Measurements from ENCODE around the gene GRB10.
"Not testable (repeated sequence)": the region's sequence is repeated elsewhere in the genome, so short reads cannot be mapped to it uniquely, and the experiment has no call there.

The GRB10 gene

DNA sequence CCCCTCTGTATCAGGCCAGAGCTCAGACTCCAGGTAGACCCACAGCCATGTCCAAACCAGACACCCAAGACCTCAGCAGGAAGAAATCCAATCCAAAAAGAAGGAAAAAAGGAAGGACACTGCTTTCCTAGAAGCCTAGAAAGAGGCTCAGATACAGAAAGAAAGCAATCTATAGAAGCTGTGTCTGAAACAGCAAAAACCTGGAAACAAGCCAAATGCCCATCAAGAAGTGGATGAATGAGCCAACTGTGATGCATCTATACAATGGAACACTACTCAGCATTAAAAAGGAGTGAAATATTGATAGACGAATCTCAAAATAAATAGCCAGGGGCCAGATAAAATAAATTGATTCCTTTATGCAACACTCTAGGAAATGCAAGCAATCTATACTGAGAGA is 31.6 kb downstream of the GRB10 start:
- Histone ChIP-seq H3K4me3 (no peak overlapping the region), H3K27ac (no peak overlapping the region)

DNA sequence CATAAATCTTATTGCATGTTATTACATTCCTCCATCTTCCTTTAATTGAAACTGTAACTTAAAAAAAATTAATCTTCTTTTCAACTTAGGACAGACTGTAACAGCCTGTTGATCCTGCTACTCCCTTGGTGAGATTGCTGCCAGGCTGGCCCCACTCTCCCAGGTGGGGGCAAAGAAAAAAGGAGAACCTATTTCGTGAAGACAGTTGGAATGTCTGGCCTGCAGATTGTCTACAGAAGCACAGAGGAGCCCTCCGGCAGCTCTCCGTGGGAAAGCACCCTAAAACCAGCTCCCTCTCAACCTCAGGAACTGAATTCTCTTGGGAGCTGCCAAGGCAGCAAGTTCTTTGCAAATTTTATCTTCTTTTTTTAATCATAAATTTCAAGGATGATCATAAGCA is 32.8 kb downstream of the GRB10 start:
- H3K4me3 ChIP-seq, result no peak overlapping the region
- no peak overlapping the region for H3K27ac ChIP-seq

DNA sequence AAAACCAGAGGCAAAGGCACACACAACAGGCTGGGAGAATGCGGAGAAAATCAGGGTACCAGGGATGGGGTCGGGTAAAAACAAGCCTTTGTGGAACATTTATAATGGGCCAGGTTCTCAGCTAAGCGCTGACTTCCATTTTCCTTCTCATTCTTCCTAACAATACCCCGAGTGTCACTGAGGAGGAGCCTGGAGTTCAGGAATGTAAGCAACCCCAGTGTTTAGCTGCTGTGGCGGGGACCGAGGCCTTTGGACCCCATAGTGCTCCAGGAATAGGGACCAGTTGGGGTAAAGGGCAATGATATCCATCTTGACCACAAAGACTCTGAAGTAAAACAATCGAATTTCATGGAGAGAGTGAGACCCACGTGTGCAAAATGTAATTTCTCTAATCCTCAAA is 34.2 kb downstream of the GRB10 start:
- H3K4me3 ChIP-seq, result no peak overlapping the region

DNA sequence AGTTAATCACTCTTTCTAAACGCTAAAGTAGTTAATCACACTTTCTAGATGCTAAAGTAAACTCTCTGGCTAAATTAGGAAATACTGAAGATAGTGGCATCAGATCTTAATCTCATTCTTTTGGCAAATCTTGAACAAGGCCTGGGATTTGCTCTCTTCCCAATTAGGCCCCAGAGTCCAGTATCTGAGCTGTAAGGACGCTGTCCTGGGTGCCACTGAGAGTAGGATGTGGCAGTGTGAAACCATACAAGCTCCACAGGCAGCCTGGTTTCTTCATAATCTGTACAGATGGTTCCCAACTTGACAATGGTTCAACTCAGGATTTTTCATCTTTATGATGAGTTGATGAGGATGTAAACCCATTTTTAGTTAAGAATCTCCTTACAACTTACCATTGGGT is 36.9 kb downstream of the GRB10 start:
- Histone ChIP-seq H3K4me3 (no peak overlapping the region), H3K27ac (no peak overlapping the region)

More for the DNA sequence above, 34.2 kb downstream of the GRB10 start:
- no peak overlapping the region for H3K27ac ChIP-seq

DNA sequence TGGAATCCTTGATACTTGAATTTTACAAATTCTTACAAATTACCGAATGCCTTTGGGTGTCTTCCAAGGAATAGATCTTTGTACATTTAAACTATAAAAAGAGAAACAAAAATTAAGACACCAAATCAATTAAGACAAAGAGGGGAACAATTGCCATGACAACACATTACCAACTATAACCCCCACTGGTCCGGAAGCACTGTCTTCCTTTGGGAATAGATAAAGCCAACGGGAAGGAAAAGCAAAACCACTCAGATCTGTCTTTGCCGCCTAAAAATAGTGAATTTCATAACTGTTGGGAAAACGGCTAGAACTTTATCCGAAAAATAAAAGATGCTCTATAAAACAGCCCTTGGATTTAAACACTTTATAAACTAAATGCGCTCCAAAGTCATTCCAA is 37.4 kb downstream of the GRB10 start:
- Histone ChIP-seq H3K27ac (no peak overlapping the region), H3K4me3 (no peak overlapping the region)

DNA sequence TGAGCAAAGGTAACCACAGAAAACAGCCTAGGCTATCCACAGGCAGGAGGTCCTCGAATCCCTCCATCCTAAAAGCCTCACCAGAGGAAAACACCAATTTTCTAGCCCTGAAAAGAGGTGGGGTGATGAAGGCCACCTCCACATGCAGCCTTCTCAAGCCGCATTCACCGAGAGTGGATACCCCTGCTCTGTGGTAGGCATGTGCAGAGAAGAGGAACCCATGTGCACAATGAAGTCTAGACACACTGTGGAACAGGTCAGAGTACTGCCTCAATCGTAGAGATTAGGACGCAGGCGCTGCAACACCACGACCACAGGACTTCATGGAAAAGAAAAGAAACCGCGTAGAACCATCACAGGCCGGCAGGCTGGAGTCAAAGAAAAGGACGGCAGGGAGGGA is 38.8 kb downstream of the GRB10 start:
- no peak overlapping the region for H3K27ac ChIP-seq
- no peak overlapping the region for H3K4me3 ChIP-seq

DNA sequence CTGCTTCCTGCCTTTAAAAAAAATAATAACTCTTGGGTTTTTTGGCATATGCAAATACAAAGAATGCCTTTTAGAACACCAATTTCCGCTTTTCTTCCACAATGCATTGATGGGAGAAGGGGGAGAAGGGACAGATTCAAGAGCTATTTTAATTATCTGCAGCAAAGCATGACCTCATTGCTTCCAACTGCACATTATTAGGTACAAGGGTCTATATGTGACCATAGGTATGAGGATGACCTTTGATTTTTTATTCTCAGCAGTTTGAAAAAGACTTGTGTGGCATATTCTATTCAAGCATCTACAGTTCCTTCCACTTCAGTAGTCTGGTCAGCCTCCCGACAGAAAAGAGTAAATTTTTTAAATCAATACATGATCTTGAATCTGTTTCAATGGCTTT is 39.7 kb downstream of the GRB10 start:
- Histone ChIP-seq H3K27ac (no peak overlapping the region), H3K4me3 (no peak overlapping the region)

DNA sequence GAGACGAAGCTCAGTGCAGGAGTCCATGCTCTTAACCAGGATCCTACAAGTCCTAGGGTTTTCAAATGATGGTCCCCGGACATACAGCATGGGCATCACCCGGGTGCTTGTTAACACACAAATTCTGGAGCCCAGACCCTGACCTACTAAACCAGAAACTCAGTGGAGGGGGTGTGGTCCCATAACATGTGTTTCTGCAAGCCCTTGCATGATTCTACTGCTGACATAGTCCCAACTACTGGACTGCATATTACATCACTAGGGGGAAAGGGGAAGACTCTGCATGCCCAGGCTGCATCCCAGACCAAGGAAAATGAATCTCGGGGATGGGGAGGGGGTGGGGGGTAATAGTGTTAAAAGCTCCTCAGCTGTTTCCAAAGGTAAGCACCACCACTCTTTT is 40.3 kb downstream of the GRB10 start:
- no peak overlapping the region for H3K4me3 ChIP-seq
- no peak overlapping the region for H3K27ac ChIP-seq

DNA sequence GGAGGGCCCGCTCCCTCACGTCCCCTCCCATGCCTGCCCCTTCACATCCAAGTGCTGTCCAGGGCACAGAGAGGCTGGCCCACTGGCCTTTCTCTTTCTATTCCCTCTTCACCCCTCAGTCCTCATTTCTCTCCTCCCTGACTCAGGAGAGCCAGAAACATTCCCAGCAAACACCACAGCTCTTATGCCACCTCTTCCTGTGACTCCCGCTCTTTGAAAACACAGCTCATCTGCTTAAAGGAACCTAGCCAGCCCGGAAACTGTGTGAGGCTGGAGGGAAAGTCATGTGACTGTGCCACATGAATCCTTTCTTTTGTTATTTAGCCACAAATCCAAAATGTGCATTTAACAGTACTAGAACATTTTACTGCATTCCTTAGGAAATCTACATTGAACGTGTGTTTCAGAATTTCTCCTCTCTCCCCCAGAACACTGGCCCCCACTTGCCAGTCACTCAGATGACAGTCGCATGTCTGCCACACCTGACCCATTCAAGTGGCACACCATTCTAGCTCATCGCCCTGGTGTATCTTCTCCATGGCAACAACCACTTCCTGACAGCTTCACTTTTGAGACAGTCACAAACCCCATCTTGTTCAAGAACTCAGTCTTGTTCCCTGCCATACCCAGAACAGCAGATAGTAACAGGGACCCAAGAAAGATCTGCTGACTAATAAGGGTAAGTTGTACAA is 42.8 kb downstream of the GRB10 start:
- H3K4me3 ChIP-seq, result no peak overlapping the region
- H3K27ac ChIP-seq, result peak overlapping the region in 7 of 21 experiments; percentile 9 to 74 (median 21)

DNA sequence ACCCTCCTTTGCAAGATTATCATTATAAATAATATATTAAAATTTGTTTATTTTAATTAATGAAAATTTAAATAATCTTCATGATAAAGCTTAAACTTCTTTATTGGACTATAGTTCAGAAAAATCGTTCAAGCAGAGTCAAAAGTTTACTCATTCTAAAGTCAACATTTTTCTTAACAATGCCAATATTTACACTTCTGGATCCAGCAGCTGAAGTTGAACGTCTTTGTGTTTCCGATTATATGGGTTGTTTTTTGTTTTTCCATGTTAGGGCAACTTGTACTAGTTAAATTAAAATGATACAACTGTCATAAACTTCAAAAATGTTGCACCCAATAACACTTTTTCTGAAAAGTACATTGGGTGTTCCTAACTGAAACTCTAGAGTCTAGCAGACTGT is 43.8 kb downstream of the GRB10 start:
- H3K27ac ChIP-seq, result no peak overlapping the region
- no peak overlapping the region for H3K4me3 ChIP-seq

DNA sequence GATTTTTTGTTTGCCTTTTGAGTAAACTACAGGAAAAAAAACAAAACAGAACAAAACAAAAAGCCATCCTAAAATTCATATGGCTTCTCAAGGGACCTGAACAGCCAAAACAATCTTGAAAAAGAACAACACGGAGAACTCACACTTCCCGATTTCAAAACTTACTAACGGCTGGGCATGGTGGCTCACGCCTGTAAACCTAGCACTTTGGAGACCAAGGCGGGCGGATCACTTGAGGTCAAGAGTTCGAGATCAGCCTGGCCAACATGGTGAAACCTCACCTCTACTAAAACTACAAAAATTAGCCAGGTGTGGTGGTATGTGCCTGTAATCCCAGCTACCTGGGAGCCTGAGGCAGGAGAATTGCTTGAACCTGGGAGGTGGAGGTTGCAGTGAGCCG is 46.9 kb downstream of the GRB10 start:
- H3K27ac ChIP-seq, H3K4me3 ChIP-seq: not testable (repeated sequence)

DNA sequence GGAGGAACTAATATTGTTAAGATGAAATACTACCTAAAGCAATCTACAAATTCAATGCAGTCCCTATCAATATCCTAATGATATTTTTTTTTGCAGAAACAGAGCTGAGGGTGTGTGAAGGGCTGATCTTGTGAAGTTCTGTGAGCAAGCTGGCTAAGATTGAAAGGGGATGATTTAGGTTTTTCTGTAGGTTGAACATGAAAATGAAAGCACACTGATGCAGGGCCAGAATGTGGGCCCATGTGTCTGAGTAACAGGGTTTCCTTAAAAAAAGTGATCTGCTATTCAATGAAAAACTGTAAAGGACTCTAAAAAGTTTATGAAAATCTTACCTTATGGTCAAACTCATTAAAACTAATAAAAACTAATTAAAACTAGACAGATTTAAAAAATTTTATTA is 47.4 kb downstream of the GRB10 start:
- Histone ChIP-seq H3K27ac (no peak overlapping the region), H3K4me3 (no peak overlapping the region)

DNA sequence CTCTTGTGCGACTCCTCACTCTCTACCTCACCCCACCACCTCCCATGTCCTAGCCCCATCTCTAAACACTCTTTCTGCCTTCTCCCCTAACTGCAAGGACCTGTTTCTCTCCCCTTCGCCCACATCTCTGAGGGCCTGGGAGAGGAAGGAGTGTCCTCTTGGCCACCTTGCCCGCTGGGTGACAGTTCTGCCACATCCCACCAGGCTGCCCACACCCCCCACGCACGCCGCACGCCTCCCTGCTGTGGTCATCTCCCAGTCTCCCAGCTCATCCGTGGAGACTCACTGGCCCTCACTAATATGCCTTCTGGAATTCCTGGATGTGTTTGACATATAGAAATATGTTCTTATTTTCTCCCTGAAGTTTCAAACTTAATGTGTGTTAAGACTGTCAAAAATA is 48.5 kb downstream of the GRB10 start:
- H3K27ac ChIP-seq, result no peak overlapping the region
- no peak overlapping the region for H3K4me3 ChIP-seq

DNA sequence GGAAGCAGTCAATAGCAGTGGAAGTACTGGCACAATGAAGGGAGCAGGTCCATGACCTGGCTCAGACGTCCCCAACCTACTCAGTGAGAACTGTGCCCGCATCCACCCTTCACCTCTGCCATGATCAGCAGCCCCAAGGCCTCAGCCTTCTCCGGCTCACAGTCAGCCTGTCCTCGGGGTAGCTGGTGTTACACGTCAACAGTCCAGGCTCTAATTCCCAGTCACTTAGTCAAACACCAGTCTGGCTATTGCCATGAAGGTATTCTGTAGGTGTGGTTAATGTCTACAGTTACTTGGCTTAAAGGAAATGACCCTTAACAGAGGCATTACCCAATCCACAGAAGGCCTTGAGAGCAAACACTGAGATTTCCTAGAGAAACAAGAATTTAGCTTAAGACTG is 49.1 kb downstream of the GRB10 start:
- Histone ChIP-seq H3K4me3 (no peak overlapping the region), H3K27ac (no peak overlapping the region)

DNA sequence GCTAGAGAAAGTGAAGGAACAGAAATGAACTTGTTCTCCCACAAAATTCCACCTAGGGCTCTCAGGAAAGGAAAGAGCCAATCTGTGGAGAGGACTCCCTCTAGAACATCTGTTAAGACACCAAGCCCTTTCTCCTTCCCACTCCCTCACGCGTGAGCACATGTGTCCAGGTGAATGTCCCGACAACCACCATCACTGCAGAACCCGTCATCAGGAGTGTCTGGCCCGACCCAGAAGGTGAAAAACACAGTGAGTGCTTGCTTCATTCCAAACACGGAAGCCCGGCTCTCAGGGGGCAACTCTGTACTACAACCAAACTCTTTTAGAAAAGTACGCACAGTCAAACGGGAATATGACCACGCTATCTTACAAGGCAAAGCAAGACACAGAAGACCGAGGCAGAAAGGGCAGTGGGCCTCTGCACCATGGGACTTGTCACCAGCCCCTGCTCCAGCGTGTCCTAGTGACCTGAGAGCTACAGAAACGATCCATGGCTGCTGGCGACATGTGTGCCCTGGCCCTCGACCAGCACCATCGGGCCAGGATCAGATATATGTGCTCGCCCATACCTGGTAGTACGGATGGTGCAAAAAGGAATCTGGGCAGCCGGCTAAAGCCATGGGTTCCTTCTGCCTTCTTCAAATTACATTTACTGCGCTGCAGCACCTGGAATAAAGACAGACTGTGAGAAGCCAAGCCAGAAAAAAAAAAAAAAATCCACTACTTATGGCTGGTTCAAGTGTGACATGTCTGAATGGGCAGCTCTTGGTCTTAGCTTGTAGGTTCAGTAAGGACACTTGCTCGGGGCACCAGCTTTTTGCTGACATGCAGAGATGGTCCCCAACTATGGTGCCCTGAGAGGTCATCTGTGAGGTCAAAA is 50.8 kb downstream of the GRB10 start:
- Histone ChIP-seq H3K27ac (no peak overlapping the region), H3K4me3 (no peak overlapping the region)

DNA sequence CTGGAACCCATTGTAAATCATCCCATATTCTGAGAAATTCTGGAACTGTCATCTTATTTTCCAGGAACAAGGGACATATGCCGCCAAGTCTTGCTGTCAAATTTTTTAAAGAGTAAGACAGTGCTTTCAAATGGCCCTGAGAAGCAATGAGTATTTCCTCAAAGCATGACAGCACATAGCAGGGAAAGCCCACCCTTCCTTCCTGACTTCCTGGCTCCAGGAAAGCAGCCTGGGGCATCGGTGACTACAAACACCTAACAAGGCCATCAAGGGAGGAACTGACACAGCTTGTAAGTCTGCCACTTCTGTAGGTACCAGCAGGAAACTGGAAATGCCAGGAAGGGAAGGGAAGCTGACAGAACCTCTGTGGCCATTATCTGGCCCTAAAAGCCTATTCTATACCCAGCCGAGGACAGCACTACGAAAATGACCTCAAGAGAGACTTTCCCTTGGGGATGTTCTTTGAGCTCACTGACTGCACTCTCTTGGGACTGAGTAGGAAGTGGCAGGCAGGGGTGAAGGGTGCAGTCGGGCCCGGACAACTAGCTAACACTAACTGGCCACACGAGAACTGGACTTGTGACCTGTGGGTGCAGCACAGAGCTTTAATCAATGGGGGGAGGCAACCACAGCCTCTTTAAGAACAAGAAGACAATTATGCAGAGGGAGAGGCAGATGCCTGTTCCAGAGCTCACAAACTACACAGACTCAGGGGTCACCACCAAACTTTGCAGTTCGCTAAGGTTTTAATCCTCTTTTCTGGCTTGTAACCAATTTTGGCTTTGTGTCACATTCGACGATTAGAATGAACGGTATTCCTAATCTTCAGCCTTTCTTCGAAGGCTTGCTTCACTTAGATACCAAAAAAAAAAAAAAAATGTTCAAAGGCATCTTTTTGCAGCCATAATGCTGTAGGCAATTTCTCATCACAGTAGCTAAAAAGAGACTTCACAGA is 52.0 kb downstream of the GRB10 start:
- Histone ChIP-seq H3K27ac (peak overlapping the region in 7 of 21 experiments; percentile 2 to 54 (median 25)), H3K4me3 (no peak overlapping the region)

DNA sequence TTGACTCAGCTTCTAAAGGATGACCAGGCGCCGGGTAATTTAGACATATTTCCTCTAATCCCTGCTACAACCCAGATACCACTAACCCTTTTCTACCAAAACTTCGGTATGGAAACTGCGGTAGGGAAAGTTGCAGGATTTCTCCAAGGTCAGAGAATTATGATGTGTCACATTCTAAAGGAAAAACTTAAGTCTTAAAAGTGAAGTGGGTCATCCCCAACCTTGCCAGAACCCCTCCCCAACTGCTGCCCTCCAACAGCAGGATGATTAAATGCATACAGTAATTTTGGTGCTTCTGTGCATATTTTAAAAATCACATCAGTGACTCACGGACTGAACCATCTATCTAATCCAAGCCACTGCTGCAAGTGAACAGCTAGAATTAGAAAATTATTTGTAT is 52.7 kb downstream of the GRB10 start:
- Histone ChIP-seq H3K4me3 (no peak overlapping the region), H3K27ac (peak overlapping the region in 4 of 21 experiments; percentile 7 to 61 (median 56))

DNA sequence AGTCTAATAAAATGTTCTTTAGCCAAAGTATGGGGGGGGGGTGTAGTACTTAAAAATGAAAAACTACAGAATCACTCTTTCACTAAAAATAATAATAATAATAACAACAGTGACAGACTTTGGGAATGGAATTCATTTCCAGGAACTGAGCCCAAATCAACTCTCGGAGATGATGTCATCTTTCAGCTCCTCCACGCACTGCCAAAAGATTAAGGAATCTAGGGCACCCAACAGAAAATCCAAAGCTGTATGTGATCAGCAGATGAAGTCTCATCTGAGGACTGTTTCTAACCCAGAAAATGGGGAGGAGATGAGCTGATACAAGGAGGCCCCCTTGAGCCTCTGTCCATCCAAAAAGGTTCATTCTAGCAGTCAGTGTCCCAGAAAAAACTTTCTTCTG is 54.5 kb downstream of the GRB10 start:
- H3K27ac ChIP-seq, result no peak overlapping the region
- H3K4me3 ChIP-seq, result no peak overlapping the region

DNA sequence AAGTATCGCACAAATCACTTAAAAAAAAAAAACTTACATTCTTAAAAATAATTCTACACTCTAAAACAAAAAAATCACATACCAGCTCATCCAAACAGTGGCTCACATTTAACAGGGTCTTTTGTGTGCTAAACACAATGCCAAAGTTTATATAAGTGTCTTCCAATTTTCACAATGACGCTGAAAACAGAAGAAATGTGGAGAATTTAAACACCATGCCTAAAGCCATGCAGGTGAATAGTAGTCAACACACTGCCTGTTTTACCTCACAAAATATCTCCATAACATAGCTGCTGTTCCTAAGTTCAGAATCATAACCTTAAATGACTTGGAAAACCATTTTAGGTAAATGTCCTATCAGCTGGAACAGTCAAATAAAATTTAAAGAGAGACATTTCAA is 55.0 kb downstream of the GRB10 start:
- H3K4me3 ChIP-seq, result no peak overlapping the region
- H3K27ac ChIP-seq, result no peak overlapping the region

DNA sequence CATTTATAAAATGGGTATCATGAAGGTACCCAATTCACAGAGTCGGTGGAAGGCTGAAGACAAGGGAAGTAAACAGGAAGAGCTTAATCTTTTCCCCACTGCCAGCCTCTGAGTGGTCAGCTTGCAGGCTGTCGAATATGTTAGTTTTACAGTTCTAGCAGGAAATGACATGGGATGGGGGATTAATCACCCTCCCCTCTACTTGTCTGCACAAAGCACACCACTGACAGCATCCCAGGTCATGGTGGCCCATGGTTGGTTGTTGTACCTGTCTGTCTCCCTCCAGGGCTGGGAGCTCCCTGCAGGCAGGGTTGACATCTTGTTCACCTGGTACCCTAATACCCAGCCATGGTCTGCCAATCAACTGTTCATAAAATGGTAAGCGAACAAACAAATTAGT is 55.6 kb downstream of the GRB10 start:
- Histone ChIP-seq H3K27ac (no peak overlapping the region), H3K4me3 (no peak overlapping the region)

Measured in skin epidermis (tissue), 12 donors.